Measurements from ENCODE around the gene NGFR.

Gene NGFR

DNA sequence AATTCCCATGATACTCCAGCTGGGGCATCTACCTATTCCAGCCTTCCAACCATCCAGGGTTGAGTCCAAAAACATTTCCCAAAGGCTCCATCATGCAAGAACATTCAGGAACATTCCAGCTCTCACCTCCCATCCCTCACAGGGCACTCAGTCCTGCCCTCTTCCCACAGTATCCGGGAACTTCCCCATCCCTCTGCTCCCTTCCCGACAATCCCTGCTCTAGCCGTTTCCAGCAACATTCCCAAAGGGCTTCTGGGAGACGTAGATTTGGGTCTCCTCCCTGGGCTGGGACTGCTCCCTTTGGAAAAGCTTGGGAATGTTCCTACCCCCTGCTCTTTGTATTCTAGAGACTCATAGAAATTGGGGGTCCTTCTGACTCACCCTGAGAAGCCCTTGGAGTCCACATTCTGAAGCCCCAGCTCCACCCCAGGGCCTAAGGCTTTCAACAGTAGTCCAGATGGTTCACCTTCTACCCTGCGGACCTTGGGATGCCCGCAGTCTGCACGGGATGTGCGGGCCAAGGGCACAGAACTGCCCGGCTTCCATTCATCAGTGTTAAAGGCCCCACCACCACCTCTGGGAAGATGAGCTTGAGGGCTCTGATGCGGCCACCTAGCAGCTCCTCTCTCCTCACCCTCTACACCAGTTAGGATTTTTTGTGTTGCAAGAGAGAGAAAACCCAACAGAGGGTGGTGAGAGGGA is 25.4 kb downstream of the NGFR start:
- H3K27me3 ChIP-seq: peaks cover 17% of the 10 kb centered on the region
- TF ChIP-seq, protein P1, sequence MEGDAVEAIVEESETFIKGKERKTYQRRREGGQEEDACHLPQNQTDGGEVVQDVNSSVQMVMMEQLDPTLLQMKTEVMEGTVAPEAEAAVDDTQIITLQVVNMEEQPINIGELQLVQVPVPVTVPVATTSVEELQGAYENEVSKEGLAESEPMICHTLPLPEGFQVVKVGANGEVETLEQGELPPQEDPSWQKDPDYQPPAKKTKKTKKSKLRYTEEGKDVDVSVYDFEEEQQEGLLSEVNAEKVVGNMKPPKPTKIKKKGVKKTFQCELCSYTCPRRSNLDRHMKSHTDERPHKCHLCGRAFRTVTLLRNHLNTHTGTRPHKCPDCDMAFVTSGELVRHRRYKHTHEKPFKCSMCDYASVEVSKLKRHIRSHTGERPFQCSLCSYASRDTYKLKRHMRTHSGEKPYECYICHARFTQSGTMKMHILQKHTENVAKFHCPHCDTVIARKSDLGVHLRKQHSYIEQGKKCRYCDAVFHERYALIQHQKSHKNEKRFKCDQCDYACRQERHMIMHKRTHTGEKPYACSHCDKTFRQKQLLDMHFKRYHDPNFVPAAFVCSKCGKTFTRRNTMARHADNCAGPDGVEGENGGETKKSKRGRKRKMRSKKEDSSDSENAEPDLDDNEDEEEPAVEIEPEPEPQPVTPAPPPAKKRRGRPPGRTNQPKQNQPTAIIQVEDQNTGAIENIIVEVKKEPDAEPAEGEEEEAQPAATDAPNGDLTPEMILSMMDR (IDR thresholded peaks at IDR 0.05): no peak
- H3K4me3 ChIP-seq (ENCODE audit: low read depth in 1 of 2, low read length in 1 of 2): no peak overlapping the region
- H3K9me3 ChIP-seq: no peaks in the 10 kb centered on the region
- no peaks in the 10 kb centered on the region for H3K36me3 ChIP-seq
- no peaks in the 10 kb centered on the region for H3K4me1 ChIP-seq (ENCODE audit: control insufficient read depth in 1 of 2, insufficient read depth in 1 of 2, low read depth in 1 of 2, low read length in 1 of 2)
- no peak overlapping the region for H3K27ac ChIP-seq

DNA sequence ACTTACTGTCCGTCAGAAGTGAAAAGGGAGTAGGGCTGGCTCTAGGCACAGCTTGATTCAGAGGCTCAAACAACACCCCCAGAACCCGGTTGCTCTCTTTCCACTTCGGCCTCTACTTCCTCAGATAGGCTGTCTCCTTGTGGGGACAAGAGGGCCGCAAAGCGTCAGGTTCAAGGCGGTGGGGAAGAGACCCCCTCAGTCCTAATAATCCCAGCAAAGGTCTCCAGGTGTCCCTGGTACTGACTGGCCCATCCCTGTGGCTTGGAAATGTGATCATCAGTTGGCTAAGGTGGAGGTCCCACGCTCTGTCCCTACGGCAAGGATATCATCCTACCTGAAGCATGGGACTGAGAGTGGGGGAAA is 26.0 kb downstream of the NGFR start:
- TF ChIP-seq, protein P1 (IDR thresholded peaks at IDR 0.05): no peak
- Histone ChIP-seq H3K27me3 (peaks cover 17% of the 10 kb centered on the region), H3K4me3 (ENCODE audit: low read depth in 1 of 2, low read length in 1 of 2) (no peak overlapping the region), H3K4me1 (ENCODE audit: control insufficient read depth in 1 of 2, insufficient read depth in 1 of 2, low read depth in 1 of 2, low read length in 1 of 2) (no peaks in the 10 kb centered on the region), H3K9me3 (no peaks in the 10 kb centered on the region), H3K27ac (no peak overlapping the region), H3K36me3 (no peaks in the 10 kb centered on the region)

GRCh38 chr17:49521471-49522356 is 26.6 kb downstream of the NGFR start:
- H3K27me3 ChIP-seq: peaks cover 22% of the 10 kb centered on the region

GRCh38 chr17:49522357-49522890 is 27.3 kb downstream of the NGFR start:
- TF ChIP-seq, protein P1 (IDR thresholded peaks at IDR 0.05): no peak
- no peaks in the 10 kb centered on the region for H3K4me1 ChIP-seq (ENCODE audit: control insufficient read depth in 1 of 2, insufficient read depth in 1 of 2, low read depth in 1 of 2, low read length in 1 of 2)

More at GRCh38 chr17:49521471-49522356, 26.6 kb downstream of the NGFR start:
- Histone ChIP-seq H3K4me1 (ENCODE audit: control insufficient read depth in 1 of 2, insufficient read depth in 1 of 2, low read depth in 1 of 2, low read length in 1 of 2) (no peaks in the 10 kb centered on the region), H3K9me3 (no peaks in the 10 kb centered on the region), H3K27ac (no peak overlapping the region), H3K4me3 (ENCODE audit: low read depth in 1 of 2, low read length in 1 of 2) (no peak overlapping the region), H3K36me3 (no peaks in the 10 kb centered on the region)
- TF ChIP-seq, protein P1 (IDR thresholded peaks at IDR 0.05): no peak

GRCh38 chr17:49523196-49523595 is 28.1 kb downstream of the NGFR start:
- Histone ChIP-seq H3K4me1 (ENCODE audit: control insufficient read depth in 1 of 2, insufficient read depth in 1 of 2, low read depth in 1 of 2, low read length in 1 of 2) (no peaks in the 10 kb centered on the region), H3K36me3 (no peaks in the 10 kb centered on the region), H3K9me3 (no peaks in the 10 kb centered on the region), H3K27ac (no peak overlapping the region), H3K27me3 (peaks cover 24% of the 10 kb centered on the region), H3K4me3 (ENCODE audit: low read depth in 1 of 2, low read length in 1 of 2) (no peak overlapping the region)
- TF ChIP-seq, protein P1 (IDR thresholded peaks at IDR 0.05): no peak

More at GRCh38 chr17:49522357-49522890, 27.3 kb downstream of the NGFR start:
- H3K9me3 ChIP-seq: no peaks in the 10 kb centered on the region
- peaks cover 24% of the 10 kb centered on the region for H3K27me3 ChIP-seq
- no peak overlapping the region for H3K4me3 ChIP-seq (ENCODE audit: low read depth in 1 of 2, low read length in 1 of 2)
- H3K36me3 ChIP-seq: no peaks in the 10 kb centered on the region
- no peak overlapping the region for H3K27ac ChIP-seq
